Endodermal cell (in vitro differentiated cells): ENCODE measurements around the gene HLCS. TPM values are rescaled to one million over a fixed set of nuclear protein-coding genes. Genes with fewer than 3 reads are reported as not detected.
"Not testable (repeated sequence)": the region's sequence is repeated elsewhere in the genome, so short reads cannot be mapped to it uniquely, and the experiment has no call there.

Experiments
- DNase-seq: peaks from one replicate; pipeline ENCODE4 v3.0.0-alpha.2; 2017
- H3K27ac ChIP-seq: 2 replicates; pipeline ENCODE4 v1.5.1; 2013; ENCODE audit warnings: mild to moderate bottlenecking, low read depth, low read length, moderate library complexity
- H3K27me3 ChIP-seq: 2 replicates; pipeline ENCODE4 v1.6.1; 2013; ENCODE audit warnings: mild to moderate bottlenecking, low read length, moderate library complexity; ENCODE audit not compliant: insufficient read depth, control insufficient read depth, poor library complexity, severe bottlenecking
- H3K36me3 ChIP-seq: 2 replicates; pipeline ENCODE4 v1.7.0; 2013; ENCODE audit warnings: mild to moderate bottlenecking, low read length, moderate library complexity; ENCODE audit not compliant: control insufficient read depth, insufficient read depth
- H3K4me1 ChIP-seq: one replicate; pipeline ENCODE4 v1.7.0; 2013; ENCODE audit warnings: low read length; ENCODE audit not compliant: control insufficient read depth, insufficient read depth
- H3K4me3 ChIP-seq: 2 replicates; pipeline ENCODE4 v1.5.1; 2013; ENCODE audit warnings: mild to moderate bottlenecking, low read length, moderate library complexity
- H3K9ac ChIP-seq: 2 replicates; pipeline ENCODE4 v1.6.1; 2013; ENCODE audit warnings: mild to moderate bottlenecking, low read length, moderate library complexity; ENCODE audit not compliant: poor library complexity, severe bottlenecking; ENCODE audit errors: extremely low read depth
- H3K9me3 ChIP-seq: 2 replicates; pipeline ENCODE4 v1.6.1; 2013; ENCODE audit warnings: mild to moderate bottlenecking, low read length, moderate library complexity; ENCODE audit not compliant: control insufficient read depth
- H3K27ac Mint-ChIP-seq: 2 replicates; pipeline ENCODE4 v1.8.0; 2020; ENCODE audit warnings: mixed read lengths
- H3K27me3 Mint-ChIP-seq: 2 replicates; pipeline ENCODE4 v1.8.0; 2021; ENCODE audit warnings: mild to moderate bottlenecking, mixed read lengths; ENCODE audit not compliant: insufficient read depth
- H3K36me3 Mint-ChIP-seq: 2 replicates; pipeline ENCODE4 v1.8.0; 2020; ENCODE audit warnings: low read depth, mixed read lengths
- H3K4me1 Mint-ChIP-seq: 2 replicates; pipeline ENCODE4 v1.8.0; 2020; ENCODE audit warnings: mixed read lengths
- H3K4me3 Mint-ChIP-seq: 2 replicates; pipeline ENCODE4 v1.8.0; 2020; ENCODE audit warnings: mild to moderate bottlenecking, moderate library complexity, mixed read lengths
- H3K9me3 Mint-ChIP-seq: 2 replicates; pipeline ENCODE4 v1.8.0; 2020; ENCODE audit warnings: mild to moderate bottlenecking, mixed read lengths
- CTCF ChIP-seq: fragments of 200-600 bp; sonication (generic); conservative IDR thresholded peaks from 2 replicates; pipeline ENCODE4 v1.5.0; 2021; ENCODE audit warnings: antibody characterized with exemption, mild to moderate bottlenecking
- WGBS, 2 experiments: methylation state at CpG; one replicate each; pipeline versions ENCODE4 v1.1.5 to v1.1.7; 2013; ENCODE audit warnings: missing lambda C conversion rate in 2 of 2, mixed read lengths in 1 of 2; ENCODE audit not compliant: insufficient coverage in 1 of 2, insufficient read length in 1 of 2; 5-methylcytosine and 5-hydroxymethylcytosine counted together
- total RNA-seq, 2 donors: library from RNA; stranded (reverse); fragmentation: NEBNext Ultra II Directional in 1 of 2; extraction: Animal tissue kit (Norgen Biotek cat#: 25700) in 1 of 2; gene quantifications; 2 replicates in 1 of 2; 3 replicates in 1 of 2; pipeline ENCODE4 v1.2.1, GENCODE V29; 2021

HLCS gene
- total RNA-seq, 2 donors from 2014 or later: 25.0 to 30.1 TPM

DNA sequence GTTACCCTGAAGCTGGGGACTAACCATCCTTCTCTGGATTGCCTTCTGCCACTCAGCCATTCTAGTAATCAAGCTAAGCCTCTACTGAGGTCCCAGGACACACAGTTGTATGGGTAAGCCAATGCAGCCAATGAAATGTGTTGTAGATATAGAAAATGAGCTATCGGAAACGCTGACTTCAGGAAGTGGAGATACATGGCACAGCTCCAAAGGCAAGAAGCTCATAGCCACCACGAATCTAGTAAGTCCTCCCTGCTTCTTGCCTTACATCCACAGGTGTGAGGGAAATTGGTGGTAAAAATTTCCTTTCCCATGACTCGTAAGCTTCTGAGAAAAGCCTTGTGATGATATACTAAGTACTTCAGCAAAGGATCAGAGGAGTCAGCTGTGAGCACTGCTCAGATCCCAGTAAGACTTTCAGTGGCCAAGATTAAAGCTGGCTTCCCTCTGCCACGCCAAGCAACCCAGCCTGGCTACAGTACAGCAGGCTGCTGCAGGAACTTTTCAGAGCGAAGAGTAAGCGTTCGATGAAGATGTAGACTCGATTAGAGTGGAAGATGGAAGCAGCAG is 149.8 kb downstream of the HLCS start:
- H3K4me3 ChIP-seq: no peak overlapping the region
- TF ChIP-seq CTCF: no peak
- H3K27me3 ChIP-seq: no peaks in the 10 kb centered on the region
- Mint-ChIP-seq H3K27me3 (peaks cover 2% of the 10 kb centered on the region), H3K9me3 (no peaks in the 10 kb centered on the region), H3K4me1 (peaks cover 1% of the 10 kb centered on the region), H3K4me3 (no peak overlapping the region), H3K36me3 (no peaks in the 10 kb centered on the region), H3K27ac (no peak overlapping the region)
- H3K27ac ChIP-seq: no peak overlapping the region
- WGBS, 2 experiments: 95 to 96% methylated on average over 9 of the region's 9 CpGs
- H3K36me3 ChIP-seq: no peaks in the 10 kb centered on the region
- H3K9ac ChIP-seq: no peak overlapping the region
- H3K9me3 ChIP-seq: no peaks in the 10 kb centered on the region
- no peak for DNase-seq
- peaks cover 14% of the 10 kb centered on the region for H3K4me1 ChIP-seq

- not testable (repeated sequence) for H3K27me3 Mint-ChIP-seq, DNase-seq, H3K9me3 ChIP-seq, H3K4me3 Mint-ChIP-seq, H3K27me3 ChIP-seq, H3K27ac ChIP-seq, H3K4me3 ChIP-seq, H3K36me3 Mint-ChIP-seq, H3K4me1 Mint-ChIP-seq, H3K36me3 ChIP-seq, H3K9ac ChIP-seq, H3K27ac Mint-ChIP-seq, H3K9me3 Mint-ChIP-seq
- peaks cover 14% of the 10 kb centered on the region for H3K4me1 ChIP-seq
Measured at GRCh38 chr21:36816026-36816425, 150.4 kb downstream of the HLCS start.

DNA sequence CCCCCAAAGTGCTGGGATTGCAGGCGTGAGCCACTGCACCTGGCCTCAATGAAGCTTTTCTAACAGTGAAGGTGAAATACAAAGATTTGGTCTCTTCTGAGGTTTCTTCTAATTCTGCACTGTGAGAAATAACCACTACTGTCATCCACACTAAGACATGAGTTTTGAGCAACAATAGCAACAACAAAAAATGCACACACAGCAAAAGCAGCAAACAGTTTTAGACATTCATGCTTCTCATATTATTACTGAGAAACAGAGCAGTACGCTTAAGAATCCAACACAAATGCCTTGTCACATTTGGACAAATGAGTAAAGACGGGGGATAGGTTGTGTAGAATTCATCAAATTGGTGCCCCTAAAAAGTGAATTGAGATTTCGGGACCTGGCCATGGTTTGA is 151.2 kb downstream of the HLCS start:
- whole genome bisulfite sequencing, 2 experiments: 96 to 100% methylated on average over 4 of the region's 4 CpGs
- H3K27ac Mint-ChIP-seq: no peak overlapping the region
- H3K27me3 ChIP-seq: no peaks in the 10 kb centered on the region
- no peak for TF ChIP-seq CTCF
- H3K4me3 ChIP-seq: no peak overlapping the region
- H3K4me1 Mint-ChIP-seq: no peaks in the 10 kb centered on the region
- peaks cover 2% of the 10 kb centered on the region for H3K27me3 Mint-ChIP-seq
- no peaks in the 10 kb centered on the region for H3K36me3 ChIP-seq
- H3K9me3 ChIP-seq: no peaks in the 10 kb centered on the region
- H3K36me3 Mint-ChIP-seq: no peaks in the 10 kb centered on the region
- H3K9ac ChIP-seq: no peak overlapping the region
- DNase-seq: no peak
- no peak overlapping the region for H3K4me3 Mint-ChIP-seq
- H3K9me3 Mint-ChIP-seq: no peaks in the 10 kb centered on the region
- H3K4me1 ChIP-seq: peaks cover 9% of the 10 kb centered on the region
- no peak overlapping the region for H3K27ac ChIP-seq

DNA sequence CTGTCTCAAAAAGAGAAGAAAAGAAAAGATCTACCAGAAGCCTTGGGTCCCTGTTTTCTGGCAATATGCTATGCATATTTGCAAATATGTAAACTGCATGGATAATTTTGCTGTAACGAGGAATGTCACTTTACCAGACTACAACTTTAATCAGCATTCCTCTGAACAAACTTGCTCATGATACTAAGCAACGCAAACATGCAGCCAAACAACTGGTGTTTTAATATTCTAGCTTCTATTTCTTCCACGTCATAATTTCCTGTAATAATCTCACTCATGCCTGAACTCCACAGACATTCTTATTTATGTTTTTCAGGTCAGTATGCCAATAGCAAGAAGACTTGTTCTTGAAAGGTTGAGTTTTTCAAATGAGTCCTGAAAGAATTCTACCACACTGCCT is 153.4 kb downstream of the HLCS start:
- H3K27ac Mint-ChIP-seq: no peak overlapping the region
- no peak for DNase-seq
- H3K9me3 Mint-ChIP-seq: no peaks in the 10 kb centered on the region
- H3K4me3 Mint-ChIP-seq: no peak overlapping the region
- Histone ChIP-seq H3K27me3 (no peaks in the 10 kb centered on the region), H3K9me3 (no peaks in the 10 kb centered on the region), H3K4me3 (no peak overlapping the region), H3K27ac (no peak overlapping the region), H3K4me1 (no peaks in the 10 kb centered on the region), H3K36me3 (no peaks in the 10 kb centered on the region), H3K9ac (no peak overlapping the region)
- H3K4me1 Mint-ChIP-seq: no peaks in the 10 kb centered on the region
- TF ChIP-seq CTCF: no peak
- 93% methylated on average over 3 of the region's 3 CpGs for WGBS, 2 experiments
- no peaks in the 10 kb centered on the region for H3K36me3 Mint-ChIP-seq
- H3K27me3 Mint-ChIP-seq: peaks cover 2% of the 10 kb centered on the region
